Activated CD8-positive, alpha-beta memory T cell treated with anti-CD3 and anti-CD28 coated beads, Interleukin-2, amount 10 ng/mL, durations not matched to agents 7 days and 5 days (primary cell): ENCODE results near the gene ERC2. TPM values are rescaled to one million over a fixed set of nuclear protein-coding genes. Genes with fewer than 3 reads are reported as not detected.
"Not testable (repeated sequence)": the region's sequence is repeated elsewhere in the genome, so short reads cannot be mapped to it uniquely, and the experiment has no call there.

ENCODE experiments used
- ATAC-seq: fragments of 150-1000 bp; cut with Tn5 transposase; one replicate; pipeline ENCODE4 v1.10.0; 2021; ENCODE audit warnings: moderate library complexity
- CTCF ChIA-PET: fragments of 350-600 bp; sonication (Branson Sonifier 250); formaldehyde crosslinking; loops from one replicate; lab custom pipeline; 2021; ENCODE audit warnings: antibody characterized with exemption; lab: Charles Lee
- DNase-seq: peaks from one replicate; pipeline ENCODE4 v3.0.0-alpha.2; 2020
- H3K27ac Mint-ChIP-seq: one replicate; pipeline ENCODE4 v1.8.0; 2021; ENCODE audit warnings: mild to moderate bottlenecking, mixed read lengths
- H3K27me3 Mint-ChIP-seq: one replicate; pipeline ENCODE4 v1.8.0; 2021; ENCODE audit warnings: mixed read lengths
- H3K36me3 Mint-ChIP-seq: one replicate; pipeline ENCODE4 v1.8.0; 2021; ENCODE audit warnings: mild to moderate bottlenecking, mixed read lengths
- H3K4me1 Mint-ChIP-seq: one replicate; pipeline ENCODE4 v1.8.0; 2021; ENCODE audit warnings: mixed read lengths
- H3K4me3 Mint-ChIP-seq: one replicate; pipeline ENCODE4 v1.8.0; 2021; ENCODE audit warnings: mild to moderate bottlenecking, moderate library complexity, mixed read lengths
- H3K9me3 Mint-ChIP-seq: one replicate; pipeline ENCODE4 v1.8.0; 2022; ENCODE audit warnings: low read depth, mixed read lengths
- total RNA-seq, 2 experiments: library from RNA; stranded (reverse); gene quantifications; one replicate each; pipeline ENCODE4 v1.2.3, GENCODE V29; 2021

The ERC2 gene
- total RNA-seq, 2 experiments from 2014 or later = not detected

GRCh38 chr3:56277236-56277635 is 191.0 kb downstream of the ERC2 start:
- Mint-ChIP-seq H3K4me1 (no peaks in the 10 kb centered on the region), H3K4me3 (no peak overlapping the region), H3K27me3 (peaks cover 19% of the 10 kb centered on the region), H3K9me3 (no peaks in the 10 kb centered on the region), H3K27ac (no peak overlapping the region), H3K36me3 (no peaks in the 10 kb centered on the region)
- CTCF ChIA-PET = no interaction called here
- DNase-seq (no peak), ATAC-seq (no peak)

DNA sequence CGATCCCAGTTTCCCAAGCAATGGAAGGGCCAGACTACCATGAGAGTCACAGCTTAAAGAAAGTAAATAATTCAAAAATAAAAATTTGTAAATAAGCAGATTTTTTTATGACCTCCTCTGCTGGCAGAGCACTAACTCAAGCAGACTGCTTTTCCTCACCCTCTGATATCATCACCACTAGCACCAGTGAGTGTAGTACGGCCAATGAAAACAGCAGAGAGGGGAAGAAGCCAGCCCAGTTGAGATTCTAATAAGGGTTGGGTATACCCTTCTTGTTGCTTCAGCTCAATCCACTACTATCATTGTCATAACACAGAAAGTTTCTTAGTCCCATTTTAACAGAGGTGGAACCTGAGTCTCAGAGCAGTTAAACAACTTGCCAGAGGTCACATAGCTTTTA is 193.1 kb downstream of the ERC2 start:
- CTCF ChIA-PET = no interaction called here
- H3K27me3 Mint-ChIP-seq = peaks cover 14% of the 10 kb centered on the region
- no peak overlapping the region for H3K4me3 Mint-ChIP-seq
- ATAC-seq (no peak), DNase-seq (no peak)
- no peak overlapping the region for H3K27ac Mint-ChIP-seq
- no peaks in the 10 kb centered on the region for H3K4me1 Mint-ChIP-seq
- H3K36me3 Mint-ChIP-seq = no peaks in the 10 kb centered on the region
- no peaks in the 10 kb centered on the region for H3K9me3 Mint-ChIP-seq

GRCh38 chr3:56269755-56270535 is 198.3 kb downstream of the ERC2 start:
- H3K4me3 Mint-ChIP-seq = no peak overlapping the region
- no peak for DNase-seq

GRCh38 chr3:56268616-56269383 is 199.5 kb downstream of the ERC2 start:
- H3K27ac Mint-ChIP-seq = no peak overlapping the region
- CTCF ChIA-PET = interaction anchor here (1.1 kb wide), 1 partner anchor 35 kb away, joined by 4 read pairs; no protein-coding TSS in a partner anchor
- peaks cover 14% of the 10 kb centered on the region for H3K27me3 Mint-ChIP-seq
- no peak for DNase-seq
- H3K4me1 Mint-ChIP-seq = no peaks in the 10 kb centered on the region
- no peaks in the 10 kb centered on the region for H3K36me3 Mint-ChIP-seq
- H3K9me3 Mint-ChIP-seq = no peaks in the 10 kb centered on the region
- no peak overlapping the region for H3K4me3 Mint-ChIP-seq
- ATAC-seq = no peak

More at GRCh38 chr3:56269755-56270535, 198.3 kb downstream of the ERC2 start:
- ATAC-seq = no peak
- CTCF ChIA-PET = interaction anchor here (1.5 kb wide), 1 partner anchor 16 kb away, joined by 3 read pairs; no protein-coding TSS in a partner anchor
- no peaks in the 10 kb centered on the region for H3K4me1 Mint-ChIP-seq
- no peaks in the 10 kb centered on the region for H3K36me3 Mint-ChIP-seq
- H3K9me3 Mint-ChIP-seq = no peaks in the 10 kb centered on the region
- no peak overlapping the region for H3K27ac Mint-ChIP-seq
- peaks cover 10% of the 10 kb centered on the region for H3K27me3 Mint-ChIP-seq

DNA sequence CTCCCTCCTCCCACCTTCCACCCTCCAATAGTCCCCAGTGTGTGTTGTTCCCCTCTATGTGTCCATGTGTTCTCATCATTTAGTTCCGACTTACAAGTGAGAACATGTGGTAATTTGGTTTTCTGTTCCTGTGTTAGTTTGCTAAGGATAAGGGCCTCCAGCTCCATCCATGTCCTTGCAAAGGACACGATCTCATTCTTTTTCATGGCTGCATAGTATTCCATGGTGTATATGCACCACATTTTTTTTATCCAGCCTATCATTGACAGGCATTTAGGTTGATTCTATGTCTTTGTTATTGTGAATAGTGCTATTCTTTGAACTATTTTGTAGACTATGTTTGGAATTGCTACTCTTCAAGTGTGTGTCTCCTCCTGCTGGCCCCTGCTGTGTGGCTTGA is 206.4 kb downstream of the ERC2 start:
- peaks cover 30% of the 10 kb centered on the region for H3K27me3 Mint-ChIP-seq
- DNase-seq, H3K36me3 Mint-ChIP-seq, H3K27ac Mint-ChIP-seq, H3K9me3 Mint-ChIP-seq, H3K4me1 Mint-ChIP-seq, H3K4me3 Mint-ChIP-seq, CTCF ChIA-PET, ATAC-seq: not testable (repeated sequence)

DNA sequence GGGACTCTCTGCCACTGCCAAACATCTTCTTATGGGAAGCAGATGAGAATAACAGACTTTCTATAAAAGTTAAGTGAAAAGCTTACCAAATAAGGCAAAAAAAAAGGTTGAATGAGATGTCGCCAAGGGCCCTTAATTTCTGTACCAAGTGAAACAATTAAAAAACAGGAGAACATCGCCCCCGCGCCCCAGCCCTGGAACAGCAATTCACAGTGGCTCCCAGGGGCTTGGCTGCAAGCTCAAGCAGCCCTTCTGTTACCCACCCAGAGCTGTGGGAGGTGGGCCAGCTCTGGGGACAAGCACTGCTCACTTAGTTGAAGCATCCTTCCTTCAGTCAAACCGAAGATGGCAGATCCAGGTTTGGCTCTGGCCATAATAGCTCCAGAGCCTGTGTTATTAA is 208.0 kb downstream of the ERC2 start:
- H3K27ac Mint-ChIP-seq = no peak overlapping the region
- no peak for ATAC-seq
- no peaks in the 10 kb centered on the region for H3K4me1 Mint-ChIP-seq
- H3K27me3 Mint-ChIP-seq = peaks cover 33% of the 10 kb centered on the region
- no peaks in the 10 kb centered on the region for H3K9me3 Mint-ChIP-seq
- H3K36me3 Mint-ChIP-seq = no peaks in the 10 kb centered on the region
- no peak for DNase-seq
- CTCF ChIA-PET = interaction anchor here (1.2 to 1.3 kb wide), 2 partner anchors 9 to 48 kb away, joined by 3 to 10 read pairs; no protein-coding TSS in a partner anchor
- no peak overlapping the region for H3K4me3 Mint-ChIP-seq

GRCh38 chr3:56257826-56258225 is 210.4 kb downstream of the ERC2 start:
- peaks cover 20% of the 10 kb centered on the region for H3K27me3 Mint-ChIP-seq
- CTCF ChIA-PET = no interaction called here
- no peak overlapping the region for H3K27ac Mint-ChIP-seq
- H3K36me3 Mint-ChIP-seq = no peaks in the 10 kb centered on the region
- H3K4me1 Mint-ChIP-seq = no peaks in the 10 kb centered on the region
- DNase-seq (no peak), ATAC-seq (no peak)
- H3K9me3 Mint-ChIP-seq = no peaks in the 10 kb centered on the region
- no peak overlapping the region for H3K4me3 Mint-ChIP-seq

DNA sequence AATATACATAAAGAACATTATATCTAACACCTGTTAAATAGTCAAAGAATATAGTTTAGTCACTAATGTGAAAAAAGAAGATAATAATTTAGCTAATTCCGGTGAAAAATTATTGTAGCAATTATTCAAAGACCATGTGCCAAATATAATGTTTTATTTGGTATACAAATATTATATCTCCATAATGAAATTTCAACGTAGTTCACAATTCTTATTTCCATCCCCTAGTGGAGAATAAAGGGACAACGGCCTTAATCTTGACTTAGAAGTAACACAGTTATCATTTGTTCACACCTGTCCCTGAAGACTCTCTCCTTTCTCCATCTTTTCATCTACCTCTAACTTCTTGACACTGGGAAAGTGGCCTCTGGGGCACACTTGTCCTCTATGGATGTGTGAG is 213.4 kb downstream of the ERC2 start:
- CTCF ChIA-PET = no interaction called here
- H3K27me3 Mint-ChIP-seq = peaks cover 19% of the 10 kb centered on the region
- H3K27ac Mint-ChIP-seq = no peak overlapping the region
- no peak for DNase-seq
- no peak for ATAC-seq
- H3K9me3 Mint-ChIP-seq = no peaks in the 10 kb centered on the region
- no peak overlapping the region for H3K4me3 Mint-ChIP-seq
- no peaks in the 10 kb centered on the region for H3K4me1 Mint-ChIP-seq
- no peaks in the 10 kb centered on the region for H3K36me3 Mint-ChIP-seq

DNA sequence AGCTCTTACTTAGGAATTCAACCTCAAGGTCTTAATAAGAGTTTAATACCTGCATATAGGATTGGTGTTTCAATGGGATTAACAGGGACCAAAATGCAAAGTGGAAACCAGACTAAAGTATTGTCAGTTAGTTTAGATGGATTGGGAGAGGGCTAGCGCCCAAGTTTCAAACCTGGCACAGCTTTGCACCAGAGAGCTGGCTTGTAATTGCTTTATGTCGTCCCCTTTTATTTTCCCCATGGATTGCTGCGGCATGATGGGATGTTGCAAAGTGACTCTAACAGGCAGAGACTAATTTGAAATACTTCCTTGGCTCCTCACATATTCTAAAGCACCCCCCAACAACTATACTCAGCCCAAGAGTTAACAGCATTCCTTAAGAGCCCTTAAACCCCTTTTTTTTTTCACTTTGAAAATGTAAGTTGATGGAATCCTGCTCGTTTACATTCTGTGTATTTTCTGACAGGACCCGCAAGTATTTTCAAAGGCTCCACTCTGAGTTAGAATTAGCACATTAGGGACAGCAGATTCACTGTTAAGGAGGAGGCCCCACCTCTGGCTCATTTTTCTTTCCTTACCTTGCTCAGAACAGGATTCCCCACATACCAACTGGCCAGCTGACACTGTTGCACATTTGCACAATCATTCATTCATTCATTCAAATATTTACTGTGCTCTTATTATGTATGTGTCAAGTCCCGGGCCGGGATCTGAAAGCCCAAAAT is 214.2 kb downstream of the ERC2 start:
- H3K9me3 Mint-ChIP-seq = no peaks in the 10 kb centered on the region
- peaks cover 19% of the 10 kb centered on the region for H3K27me3 Mint-ChIP-seq
- H3K27ac Mint-ChIP-seq = no peak overlapping the region
- CTCF ChIA-PET = interaction anchor here (0.6 to 1.3 kb wide), 2 partner anchors 16 to 593 kb away, joined by 3 read pairs; no protein-coding TSS in a partner anchor
- no peak for DNase-seq
- ATAC-seq = no peak
- H3K4me1 Mint-ChIP-seq = no peaks in the 10 kb centered on the region
- H3K4me3 Mint-ChIP-seq = no peak overlapping the region
- H3K36me3 Mint-ChIP-seq = no peaks in the 10 kb centered on the region

GRCh38 chr3:56251343-56251945 is 216.8 kb downstream of the ERC2 start:
- CTCF ChIA-PET = interaction anchor here (0.6 to 2.3 kb wide), 9 partner anchors 8 to 1823 kb away, joined by 3 to 10 read pairs (median 3); no protein-coding TSS in a partner anchor
- ATAC-seq = no peak
- no peak overlapping the region for H3K27ac Mint-ChIP-seq
- H3K4me1 Mint-ChIP-seq = no peaks in the 10 kb centered on the region
- H3K4me3 Mint-ChIP-seq = no peak overlapping the region
- no peaks in the 10 kb centered on the region for H3K36me3 Mint-ChIP-seq
- H3K9me3 Mint-ChIP-seq = no peaks in the 10 kb centered on the region
- H3K27me3 Mint-ChIP-seq = peaks cover 8% of the 10 kb centered on the region
- peak; percentile 41 for DNase-seq

- no peaks in the 10 kb centered on the region for H3K9me3 Mint-ChIP-seq
- H3K4me3 Mint-ChIP-seq = no peak overlapping the region
- no peak for DNase-seq
- H3K27ac Mint-ChIP-seq = no peak overlapping the region
- no peak for ATAC-seq
- H3K36me3 Mint-ChIP-seq = no peaks in the 10 kb centered on the region
- peaks cover 7% of the 10 kb centered on the region for H3K27me3 Mint-ChIP-seq
- no peaks in the 10 kb centered on the region for H3K4me1 Mint-ChIP-seq
- CTCF ChIA-PET = no interaction called here
These were observed 220.2 kb downstream of the ERC2 start for GRCh38 chr3:56248021-56248420.

DNA sequence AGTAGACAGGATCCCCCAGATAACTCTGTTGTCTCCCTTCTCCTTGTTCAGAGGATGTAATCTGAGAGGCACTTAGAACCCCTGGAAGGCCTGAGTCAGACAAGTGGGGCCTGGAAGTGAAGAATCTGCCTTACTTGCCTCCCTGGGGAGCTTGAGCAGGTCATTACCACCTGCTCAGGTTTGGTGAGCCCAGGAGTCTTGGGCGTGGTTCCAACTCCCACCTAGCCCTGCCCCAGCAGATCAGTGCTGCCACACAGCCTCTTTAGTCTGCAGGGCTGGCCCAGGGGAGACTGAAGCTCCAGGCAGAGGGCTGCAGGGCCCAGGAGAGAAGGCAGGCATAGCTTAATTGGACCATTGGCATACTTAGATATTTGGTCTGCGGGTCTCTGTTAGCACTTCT is 230.0 kb downstream of the ERC2 start:
- no peaks in the 10 kb centered on the region for H3K9me3 Mint-ChIP-seq
- DNase-seq (no peak), ATAC-seq (no peak)
- H3K27ac Mint-ChIP-seq = no peak overlapping the region
- CTCF ChIA-PET = no interaction called here
- peaks cover 9% of the 10 kb centered on the region for H3K27me3 Mint-ChIP-seq
- no peaks in the 10 kb centered on the region for H3K36me3 Mint-ChIP-seq
- H3K4me3 Mint-ChIP-seq = no peak overlapping the region
- H3K4me1 Mint-ChIP-seq = no peaks in the 10 kb centered on the region

GRCh38 chr3:56233742-56234141 is 234.5 kb downstream of the ERC2 start:
- Mint-ChIP-seq H3K9me3 (no peaks in the 10 kb centered on the region), H3K36me3 (no peaks in the 10 kb centered on the region)
- CTCF ChIA-PET = interaction anchor here (1.8 kb wide), 1 partner anchor 1403 kb away, joined by 3 read pairs; no protein-coding TSS in a partner anchor

More at GRCh38 chr3:56233742-56234141, 234.5 kb downstream of the ERC2 start:
- ATAC-seq (no peak), DNase-seq (no peak)
- Mint-ChIP-seq H3K4me1 (no peaks in the 10 kb centered on the region), H3K4me3 (no peak overlapping the region), H3K27ac (no peak overlapping the region), H3K27me3 (no peaks in the 10 kb centered on the region)
